ENCODE results near the gene KMT2E.

The KMT2E gene

GRCh38 chr7:105156731-105157130 lies 142.7 kb downstream of the KMT2E start:
- H3K4me3 ChIP-seq (ENCODE audit: low read depth, low read length), result no peak overlapping the region
- TF ChIP-seq CTCF (IDR thresholded peaks at IDR 0.05; ENCODE audit: borderline replicate concordance, insufficient read depth, low read depth, low read length), result no peak

DNA sequence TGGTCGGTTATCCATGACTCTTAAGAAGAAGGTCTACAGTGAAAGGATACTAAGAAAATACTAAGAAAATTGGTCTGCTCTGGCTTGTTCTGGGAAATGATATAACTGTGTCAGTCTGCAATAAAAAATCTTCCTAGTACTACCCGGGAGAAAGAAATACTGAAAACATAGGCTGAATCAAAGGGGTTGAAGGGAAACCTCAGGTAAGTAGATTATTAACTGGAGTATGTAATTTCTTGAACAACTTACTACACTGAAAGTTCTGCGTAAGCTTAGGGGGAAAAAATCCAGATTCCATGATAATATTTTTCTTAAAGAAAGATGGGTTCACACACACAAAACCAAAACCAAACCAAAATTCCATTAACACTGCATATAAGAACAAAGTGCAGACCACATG lies 143.3 kb downstream of the KMT2E start:
- no peak for TF ChIP-seq CTCF (IDR thresholded peaks at IDR 0.05; ENCODE audit: borderline replicate concordance, insufficient read depth, low read depth, low read length)
- H3K4me3 ChIP-seq (ENCODE audit: low read depth, low read length), result no peak overlapping the region

DNA sequence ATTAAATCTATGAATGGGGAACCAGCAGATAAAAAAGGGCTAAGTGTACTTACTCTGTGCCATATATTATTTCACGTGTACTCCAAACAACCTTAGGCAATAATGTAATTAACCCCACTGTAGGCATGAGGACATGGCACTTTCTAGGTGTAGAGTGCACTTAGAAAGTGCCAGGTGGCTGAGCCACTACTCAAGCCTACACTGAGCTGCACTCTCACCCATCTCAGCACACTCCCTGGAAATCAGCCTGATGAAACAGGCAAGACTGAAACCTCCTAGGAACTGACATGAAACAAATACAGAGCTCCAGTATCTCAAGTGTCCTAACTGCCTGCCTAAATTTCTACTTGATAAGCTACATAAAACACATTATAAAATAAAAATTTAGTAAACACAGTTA lies 147.4 kb downstream of the KMT2E start:
- TF ChIP-seq CTCF (IDR thresholded peaks at IDR 0.05; ENCODE audit: borderline replicate concordance, insufficient read depth, low read depth, low read length), result no peak
- H3K4me3 ChIP-seq (ENCODE audit: low read depth, low read length), result no peak overlapping the region

All from GM12875 (cell line).